ENCODE results near the gene RBFOX1.

DNA sequence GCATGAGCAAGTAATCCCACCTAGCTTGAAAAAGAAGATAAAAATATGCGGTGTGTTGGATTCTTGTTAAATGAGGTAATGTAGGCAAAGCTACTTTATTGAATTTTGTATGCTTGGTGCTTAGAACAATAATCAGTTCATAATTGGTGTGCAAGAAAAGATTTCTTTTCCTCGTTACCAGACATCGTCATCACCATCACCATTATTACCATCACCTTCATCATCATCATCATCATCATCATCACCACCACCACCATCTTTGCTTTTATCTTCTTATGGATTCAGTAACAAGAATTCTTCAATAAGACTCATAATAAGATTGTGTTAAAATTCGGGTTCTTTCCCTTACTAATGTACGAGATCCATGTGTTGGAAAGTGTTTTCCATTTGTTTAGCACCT is 173.7 kb downstream of the RBFOX1 start:
- no peak for TF ChIP-seq POLR2A (IDR thresholded peaks at IDR 0.05)
- TF ChIP-seq, protein P1, sequence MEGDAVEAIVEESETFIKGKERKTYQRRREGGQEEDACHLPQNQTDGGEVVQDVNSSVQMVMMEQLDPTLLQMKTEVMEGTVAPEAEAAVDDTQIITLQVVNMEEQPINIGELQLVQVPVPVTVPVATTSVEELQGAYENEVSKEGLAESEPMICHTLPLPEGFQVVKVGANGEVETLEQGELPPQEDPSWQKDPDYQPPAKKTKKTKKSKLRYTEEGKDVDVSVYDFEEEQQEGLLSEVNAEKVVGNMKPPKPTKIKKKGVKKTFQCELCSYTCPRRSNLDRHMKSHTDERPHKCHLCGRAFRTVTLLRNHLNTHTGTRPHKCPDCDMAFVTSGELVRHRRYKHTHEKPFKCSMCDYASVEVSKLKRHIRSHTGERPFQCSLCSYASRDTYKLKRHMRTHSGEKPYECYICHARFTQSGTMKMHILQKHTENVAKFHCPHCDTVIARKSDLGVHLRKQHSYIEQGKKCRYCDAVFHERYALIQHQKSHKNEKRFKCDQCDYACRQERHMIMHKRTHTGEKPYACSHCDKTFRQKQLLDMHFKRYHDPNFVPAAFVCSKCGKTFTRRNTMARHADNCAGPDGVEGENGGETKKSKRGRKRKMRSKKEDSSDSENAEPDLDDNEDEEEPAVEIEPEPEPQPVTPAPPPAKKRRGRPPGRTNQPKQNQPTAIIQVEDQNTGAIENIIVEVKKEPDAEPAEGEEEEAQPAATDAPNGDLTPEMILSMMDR (IDR thresholded peaks at IDR 0.05): no peak

Data from Peyer's patch (tissue), 4 donors.